ENCODE measurements around the gene CD200R1L. TPM values are rescaled to one million over a fixed set of nuclear protein-coding genes. Genes with fewer than 3 reads are reported as not detected.
"Not testable (repeated sequence)": the region's sequence is repeated elsewhere in the genome, so short reads cannot be mapped to it uniquely, and the experiment has no call there.

The CD200R1L gene
- polyA plus RNA-seq, 2 donors = not detected

DNA sequence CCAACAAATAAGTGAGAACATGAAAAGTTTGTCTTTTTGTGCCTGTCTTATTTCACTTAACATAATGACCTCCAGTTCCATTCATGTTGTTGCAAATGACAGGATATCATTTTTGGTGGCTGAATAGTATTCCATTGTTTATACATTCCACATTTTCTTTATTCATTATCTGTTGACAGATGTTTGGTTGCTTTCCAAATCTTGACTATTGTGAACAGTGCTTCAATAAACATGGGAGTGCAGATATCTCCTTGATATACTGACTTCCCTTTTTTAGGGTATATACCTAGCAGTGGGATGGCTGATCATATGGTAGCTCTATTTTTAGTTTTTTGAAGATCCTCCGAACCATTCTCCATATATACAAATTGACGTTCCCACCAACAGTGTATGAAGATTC lies 19.1 kb upstream of the CD200R1L start:
- Histone ChIP-seq H3K27ac (ENCODE audit: low read depth in 2 of 2, low read length in 1 of 2) (no peak overlapping the region), H3K4me1 (ENCODE audit: control insufficient read depth in 2 of 2, insufficient read depth in 2 of 2, low read length in 1 of 2) (no peaks in the 10 kb centered on the region), H3K4me3 (ENCODE audit: low read depth in 1 of 2, low read length in 2 of 2) (no peak overlapping the region), H3K36me3 (ENCODE audit: control insufficient read depth in 2 of 2, insufficient read depth in 2 of 2, low read length in 1 of 2) (no peaks in the 10 kb centered on the region), H3K9me3 (ENCODE audit: control insufficient read depth in 2 of 2, insufficient read depth in 1 of 2, low read depth in 1 of 2, low read length in 1 of 2) (peaks cover 0 to 3% of the 10 kb centered on the region in 2 donors), H3K27me3 (ENCODE audit: control insufficient read depth in 1 of 2, insufficient read depth in 2 of 2, low read length in 2 of 2) (no peaks in the 10 kb centered on the region)
- 69 to 80% methylated on average over 2 of the region's 2 CpGs for WGBS, 2 donors

DNA sequence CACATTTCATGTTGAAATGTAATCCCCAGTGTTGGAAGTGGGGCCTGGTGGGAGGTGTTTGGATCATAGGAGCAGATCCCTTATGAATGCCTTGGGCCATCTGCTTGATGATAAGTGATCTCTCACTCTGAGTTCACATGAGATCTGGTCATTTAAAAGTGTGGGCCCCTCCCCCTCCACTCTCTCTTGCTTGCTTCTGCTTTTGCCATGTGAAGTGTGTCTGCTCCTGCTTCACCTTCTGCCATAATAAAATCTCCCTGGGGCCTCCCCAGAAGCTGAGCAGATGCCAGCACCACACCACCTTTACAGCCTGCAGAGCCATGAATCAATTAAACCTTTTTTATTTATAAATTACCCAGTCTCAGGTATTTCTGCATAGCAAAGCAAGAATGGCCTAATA lies 14.2 kb upstream of the CD200R1L start:
- Histone ChIP-seq H3K27me3 (ENCODE audit: control insufficient read depth in 1 of 2, insufficient read depth in 2 of 2, low read length in 2 of 2) (no peaks in the 10 kb centered on the region), H3K27ac (ENCODE audit: low read depth in 2 of 2, low read length in 1 of 2) (no peak overlapping the region), H3K9me3 (ENCODE audit: control insufficient read depth in 2 of 2, insufficient read depth in 1 of 2, low read depth in 1 of 2, low read length in 1 of 2) (no peaks in the 10 kb centered on the region), H3K4me3 (ENCODE audit: low read depth in 1 of 2, low read length in 2 of 2) (no peak overlapping the region), H3K4me1 (ENCODE audit: control insufficient read depth in 2 of 2, insufficient read depth in 2 of 2, low read length in 1 of 2) (no peaks in the 10 kb centered on the region), H3K36me3 (ENCODE audit: control insufficient read depth in 2 of 2, insufficient read depth in 2 of 2, low read length in 1 of 2) (no peaks in the 10 kb centered on the region)

DNA sequence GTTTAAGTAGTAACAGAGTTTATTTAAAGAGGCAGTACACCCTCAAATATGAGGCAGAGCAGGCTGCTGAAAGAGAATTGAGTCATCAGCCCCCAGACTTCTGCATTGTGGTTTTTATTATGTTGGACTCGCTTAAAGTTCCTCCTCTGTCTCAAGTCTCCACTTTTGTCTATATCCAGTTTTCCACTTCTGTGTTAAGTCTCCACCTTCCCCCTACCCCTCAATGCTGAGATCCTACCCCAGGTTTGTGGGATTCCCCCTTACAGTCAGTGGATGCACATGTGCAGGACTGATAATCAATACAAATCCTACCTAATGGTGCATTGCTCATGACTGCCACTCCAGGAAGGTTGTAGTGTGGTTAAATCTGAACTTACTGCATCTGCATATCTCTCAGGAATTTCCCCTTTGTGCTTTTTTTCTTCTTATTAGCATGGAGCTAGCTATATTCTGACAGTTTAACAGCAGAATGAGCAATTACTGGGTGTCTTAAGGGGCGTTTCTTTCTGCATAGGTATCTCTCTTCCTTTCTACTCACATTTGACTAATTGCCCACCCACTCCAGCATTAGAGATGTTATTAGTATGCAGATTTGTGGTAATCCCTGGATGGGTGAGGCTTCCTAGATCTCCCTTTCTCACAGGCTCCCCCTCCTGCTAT lies 11.9 kb upstream of the CD200R1L start:
- H3K9me3 ChIP-seq (ENCODE audit: control insufficient read depth in 2 of 2, insufficient read depth in 1 of 2, low read depth in 1 of 2, low read length in 1 of 2) = no peaks in the 10 kb centered on the region
- H3K4me3 ChIP-seq (ENCODE audit: low read depth in 1 of 2, low read length in 2 of 2) = no peak overlapping the region
- no peak overlapping the region for H3K27ac ChIP-seq (ENCODE audit: low read depth in 2 of 2, low read length in 1 of 2)
- no peaks in the 10 kb centered on the region for H3K27me3 ChIP-seq (ENCODE audit: control insufficient read depth in 1 of 2, insufficient read depth in 2 of 2, low read length in 2 of 2)
- WGBS, 2 donors = 60 to 61% methylated on average over 2 of the region's 2 CpGs
- H3K4me1 ChIP-seq (ENCODE audit: control insufficient read depth in 2 of 2, insufficient read depth in 2 of 2, low read length in 1 of 2) = no peaks in the 10 kb centered on the region
- H3K36me3 ChIP-seq (ENCODE audit: control insufficient read depth in 2 of 2, insufficient read depth in 2 of 2, low read length in 1 of 2) = no peaks in the 10 kb centered on the region

DNA sequence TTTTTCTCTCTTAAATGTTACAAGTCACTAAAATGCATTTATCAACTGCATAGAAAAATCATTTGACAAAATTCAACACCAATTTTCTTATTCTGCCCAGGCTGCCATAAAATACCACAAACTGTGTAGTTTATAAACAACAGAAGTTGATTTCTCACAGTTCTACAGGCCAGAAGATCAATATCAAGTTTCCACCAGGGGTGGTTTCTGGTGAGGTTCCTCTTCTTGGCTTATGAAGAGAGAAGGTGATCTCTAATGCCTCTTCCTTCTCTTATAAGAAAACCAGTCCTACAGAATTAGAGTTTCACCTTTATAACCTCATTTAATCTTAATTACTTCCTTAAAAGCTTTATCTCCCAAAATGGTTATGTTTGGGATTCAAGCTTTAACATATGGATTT lies 10.9 kb upstream of the CD200R1L start:
- Histone ChIP-seq H3K9me3 (ENCODE audit: control insufficient read depth in 2 of 2, insufficient read depth in 1 of 2, low read depth in 1 of 2, low read length in 1 of 2) (no peaks in the 10 kb centered on the region), H3K36me3 (ENCODE audit: control insufficient read depth in 2 of 2, insufficient read depth in 2 of 2, low read length in 1 of 2) (no peaks in the 10 kb centered on the region), H3K27me3 (ENCODE audit: control insufficient read depth in 1 of 2, insufficient read depth in 2 of 2, low read length in 2 of 2) (no peaks in the 10 kb centered on the region), H3K4me1 (ENCODE audit: control insufficient read depth in 2 of 2, insufficient read depth in 2 of 2, low read length in 1 of 2) (no peaks in the 10 kb centered on the region), H3K27ac (ENCODE audit: low read depth in 2 of 2, low read length in 1 of 2) (no peak overlapping the region), H3K4me3 (ENCODE audit: low read depth in 1 of 2, low read length in 2 of 2) (no peak overlapping the region)

DNA sequence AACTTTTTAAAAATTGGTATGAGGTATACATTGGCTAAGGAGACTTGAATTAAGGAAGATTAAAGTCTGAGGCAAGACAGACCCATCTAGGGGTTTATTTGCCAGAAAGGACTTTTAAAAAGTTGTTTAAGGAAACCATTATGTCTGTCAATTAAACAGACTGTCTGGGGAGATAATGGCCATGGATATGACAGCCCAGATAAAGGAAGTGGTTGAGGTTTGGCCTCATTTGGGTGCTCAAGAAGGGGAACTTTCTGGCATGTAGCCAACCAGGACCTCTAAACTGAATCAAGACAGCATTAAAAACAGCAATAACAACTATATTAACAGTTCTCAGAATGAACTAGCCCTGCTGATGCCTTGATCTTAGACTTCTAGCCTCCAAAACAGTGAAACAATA lies 9.9 kb upstream of the CD200R1L start:
- Histone ChIP-seq H3K27ac (ENCODE audit: low read depth in 2 of 2, low read length in 1 of 2) (no peak overlapping the region), H3K36me3 (ENCODE audit: control insufficient read depth in 2 of 2, insufficient read depth in 2 of 2, low read length in 1 of 2) (no peaks in the 10 kb centered on the region), H3K9me3 (ENCODE audit: control insufficient read depth in 2 of 2, insufficient read depth in 1 of 2, low read depth in 1 of 2, low read length in 1 of 2) (no peaks in the 10 kb centered on the region), H3K4me1 (ENCODE audit: control insufficient read depth in 2 of 2, insufficient read depth in 2 of 2, low read length in 1 of 2) (no peaks in the 10 kb centered on the region), H3K4me3 (ENCODE audit: low read depth in 1 of 2, low read length in 2 of 2) (no peak overlapping the region), H3K27me3 (ENCODE audit: control insufficient read depth in 1 of 2, insufficient read depth in 2 of 2, low read length in 2 of 2) (no peaks in the 10 kb centered on the region)

DNA sequence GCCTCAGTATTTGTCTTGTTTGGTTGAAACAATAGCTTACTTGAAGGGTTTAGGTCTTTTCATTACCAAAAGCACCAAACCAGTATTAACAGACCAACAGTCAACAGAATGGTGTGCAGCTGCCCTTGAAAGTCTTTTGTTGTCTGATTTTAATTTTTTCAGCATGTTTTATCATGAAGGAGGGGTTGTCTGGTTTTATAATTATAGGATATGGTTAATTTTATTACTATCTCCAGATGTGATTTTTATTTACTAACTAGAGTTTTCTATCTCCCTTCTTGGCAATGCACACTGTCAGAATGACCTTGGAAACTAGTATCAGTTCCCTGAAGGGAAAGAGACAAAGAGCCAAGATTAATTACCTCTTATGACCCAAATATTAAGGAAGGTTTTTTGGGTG lies 9.2 kb upstream of the CD200R1L start:
- no peaks in the 10 kb centered on the region for H3K36me3 ChIP-seq (ENCODE audit: control insufficient read depth in 2 of 2, insufficient read depth in 2 of 2, low read length in 1 of 2)
- H3K9me3 ChIP-seq (ENCODE audit: control insufficient read depth in 2 of 2, insufficient read depth in 1 of 2, low read depth in 1 of 2, low read length in 1 of 2) = no peaks in the 10 kb centered on the region
- H3K27ac ChIP-seq (ENCODE audit: low read depth in 2 of 2, low read length in 1 of 2) = no peak overlapping the region
- H3K27me3 ChIP-seq (ENCODE audit: control insufficient read depth in 1 of 2, insufficient read depth in 2 of 2, low read length in 2 of 2) = no peaks in the 10 kb centered on the region
- H3K4me3 ChIP-seq (ENCODE audit: low read depth in 1 of 2, low read length in 2 of 2) = no peak overlapping the region
- H3K4me1 ChIP-seq (ENCODE audit: control insufficient read depth in 2 of 2, insufficient read depth in 2 of 2, low read length in 1 of 2) = no peaks in the 10 kb centered on the region

DNA sequence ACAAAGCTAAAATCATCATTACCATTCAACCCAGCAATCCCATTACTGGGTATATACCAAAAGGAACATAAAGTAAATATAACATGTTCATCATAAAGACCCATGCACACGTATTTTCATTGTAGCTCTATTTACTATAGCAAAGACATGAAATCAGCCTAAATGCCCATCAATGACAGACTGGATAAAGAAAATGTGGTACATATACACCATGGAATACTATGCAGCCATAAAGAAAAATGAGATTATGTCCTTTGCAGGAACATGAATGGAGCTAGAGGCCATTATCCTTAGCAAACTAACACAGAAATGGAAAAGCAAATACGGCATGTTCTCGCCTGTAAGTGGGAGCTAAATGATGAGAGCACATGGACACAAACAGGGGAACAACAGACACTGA lies 8.4 kb upstream of the CD200R1L start:
- 70 to 71% methylated on average over 3 of the region's 3 CpGs for WGBS, 2 donors
- H3K27me3 ChIP-seq (ENCODE audit: control insufficient read depth in 1 of 2, insufficient read depth in 2 of 2, low read length in 2 of 2); H3K9me3 ChIP-seq (ENCODE audit: control insufficient read depth in 2 of 2, insufficient read depth in 1 of 2, low read depth in 1 of 2, low read length in 1 of 2); H3K4me1 ChIP-seq (ENCODE audit: control insufficient read depth in 2 of 2, insufficient read depth in 2 of 2, low read length in 1 of 2); H3K27ac ChIP-seq (ENCODE audit: low read depth in 2 of 2, low read length in 1 of 2); H3K4me3 ChIP-seq (ENCODE audit: low read depth in 1 of 2, low read length in 2 of 2); H3K36me3 ChIP-seq (ENCODE audit: control insufficient read depth in 2 of 2, insufficient read depth in 2 of 2, low read length in 1 of 2): not testable (repeated sequence)

DNA sequence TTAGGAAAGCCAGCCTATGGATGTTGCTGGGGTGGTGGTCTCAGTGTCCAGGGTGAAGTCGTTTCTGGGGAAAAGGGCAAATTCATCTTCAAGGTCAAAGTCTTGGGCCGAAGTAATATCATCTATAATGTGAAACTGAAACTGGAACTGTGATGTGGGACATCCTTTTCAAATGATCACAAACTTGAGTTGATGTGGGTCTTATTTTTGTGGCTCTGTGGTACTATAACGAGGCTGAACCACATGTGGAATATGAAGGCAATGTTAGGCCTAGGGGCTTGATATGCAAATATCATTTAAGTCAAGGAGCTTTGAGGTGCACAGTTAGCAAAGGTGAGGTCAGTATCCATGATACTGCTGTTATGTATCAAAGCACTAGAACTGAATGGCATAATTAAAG lies 1.5 kb upstream of the CD200R1L start:
- 34 to 51% methylated on average over 3 of the region's 3 CpGs for WGBS, 2 donors
- Histone ChIP-seq H3K4me3 (ENCODE audit: low read depth in 1 of 2, low read length in 2 of 2) (no peak overlapping the region), H3K4me1 (ENCODE audit: control insufficient read depth in 2 of 2, insufficient read depth in 2 of 2, low read length in 1 of 2) (peaks cover 0 to 3% of the 10 kb centered on the region in 2 donors), H3K36me3 (ENCODE audit: control insufficient read depth in 2 of 2, insufficient read depth in 2 of 2, low read length in 1 of 2) (no peaks in the 10 kb centered on the region), H3K27me3 (ENCODE audit: control insufficient read depth in 1 of 2, insufficient read depth in 2 of 2, low read length in 2 of 2) (no peaks in the 10 kb centered on the region), H3K27ac (ENCODE audit: low read depth in 2 of 2, low read length in 1 of 2) (no peak overlapping the region), H3K9me3 (ENCODE audit: control insufficient read depth in 2 of 2, insufficient read depth in 1 of 2, low read depth in 1 of 2, low read length in 1 of 2) (no peaks in the 10 kb centered on the region)

DNA sequence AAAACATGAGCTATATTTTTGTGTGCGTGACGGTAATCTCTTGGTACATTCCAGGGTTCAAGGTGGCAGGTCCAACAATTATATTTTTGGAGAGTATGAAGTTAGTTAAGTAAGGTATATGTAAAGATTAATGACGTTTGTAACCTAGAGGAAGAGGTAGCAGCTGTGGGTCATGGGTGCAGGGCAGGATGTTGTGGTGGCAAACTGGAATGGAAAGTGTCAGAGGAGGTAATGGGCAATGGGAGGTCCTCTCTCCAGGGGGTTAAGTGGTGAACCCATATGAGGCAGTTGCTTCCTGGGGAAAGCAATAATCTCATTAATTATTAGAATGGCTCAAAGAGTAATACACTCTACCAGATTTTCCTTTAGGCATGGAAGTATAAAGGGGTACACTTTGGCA lies 1.0 kb upstream of the CD200R1L start:
- Histone ChIP-seq H3K9me3 (ENCODE audit: control insufficient read depth in 2 of 2, insufficient read depth in 1 of 2, low read depth in 1 of 2, low read length in 1 of 2) (no peaks in the 10 kb centered on the region), H3K27ac (ENCODE audit: low read depth in 2 of 2, low read length in 1 of 2) (no peak overlapping the region), H3K4me1 (ENCODE audit: control insufficient read depth in 2 of 2, insufficient read depth in 2 of 2, low read length in 1 of 2) (peaks cover 0 to 3% of the 10 kb centered on the region in 2 donors), H3K4me3 (ENCODE audit: low read depth in 1 of 2, low read length in 2 of 2) (no peak overlapping the region), H3K27me3 (ENCODE audit: control insufficient read depth in 1 of 2, insufficient read depth in 2 of 2, low read length in 2 of 2) (no peaks in the 10 kb centered on the region), H3K36me3 (ENCODE audit: control insufficient read depth in 2 of 2, insufficient read depth in 2 of 2, low read length in 1 of 2) (no peaks in the 10 kb centered on the region)
- WGBS, 2 donors = 78 to 81% methylated on average over 3 of the region's 3 CpGs

DNA sequence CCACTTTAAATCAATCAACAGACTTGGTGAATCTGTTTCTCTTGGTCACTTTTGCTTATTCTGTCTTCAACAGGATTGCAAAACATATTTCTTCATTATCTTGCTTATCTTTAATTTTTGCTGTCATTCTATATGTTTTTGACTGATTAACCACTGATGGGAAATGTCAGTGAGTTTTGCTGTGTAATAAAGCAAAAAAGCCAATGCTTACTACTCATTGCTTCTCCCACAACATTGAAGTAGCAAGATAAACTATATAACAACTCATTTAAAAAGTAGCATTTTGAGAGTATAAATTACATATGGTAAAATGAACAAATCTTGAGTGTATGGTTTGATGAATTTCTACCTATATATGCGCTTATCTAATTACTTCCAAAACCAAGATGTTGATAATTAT lies 892 bp downstream of the CD200R1L start:
- no peaks in the 10 kb centered on the region for H3K27me3 ChIP-seq (ENCODE audit: control insufficient read depth in 1 of 2, insufficient read depth in 2 of 2, low read length in 2 of 2)
- peaks cover 0 to 5% of the 10 kb centered on the region in 2 donors for H3K9me3 ChIP-seq (ENCODE audit: control insufficient read depth in 2 of 2, insufficient read depth in 1 of 2, low read depth in 1 of 2, low read length in 1 of 2)
- H3K4me1 ChIP-seq (ENCODE audit: control insufficient read depth in 2 of 2, insufficient read depth in 2 of 2, low read length in 1 of 2) = peaks cover 0 to 3% of the 10 kb centered on the region in 2 donors
- H3K36me3 ChIP-seq (ENCODE audit: control insufficient read depth in 2 of 2, insufficient read depth in 2 of 2, low read length in 1 of 2) = no peaks in the 10 kb centered on the region
- WGBS, 2 donors = 73 to 89% methylated on average over 1 of the region's 1 CpG
- H3K4me3 ChIP-seq (ENCODE audit: low read depth in 1 of 2, low read length in 2 of 2) = no peak overlapping the region
- H3K27ac ChIP-seq (ENCODE audit: low read depth in 2 of 2, low read length in 1 of 2) = no peak overlapping the region
